ENCODE measurements around the gene IQCE.

Gene IQCE

DNA sequence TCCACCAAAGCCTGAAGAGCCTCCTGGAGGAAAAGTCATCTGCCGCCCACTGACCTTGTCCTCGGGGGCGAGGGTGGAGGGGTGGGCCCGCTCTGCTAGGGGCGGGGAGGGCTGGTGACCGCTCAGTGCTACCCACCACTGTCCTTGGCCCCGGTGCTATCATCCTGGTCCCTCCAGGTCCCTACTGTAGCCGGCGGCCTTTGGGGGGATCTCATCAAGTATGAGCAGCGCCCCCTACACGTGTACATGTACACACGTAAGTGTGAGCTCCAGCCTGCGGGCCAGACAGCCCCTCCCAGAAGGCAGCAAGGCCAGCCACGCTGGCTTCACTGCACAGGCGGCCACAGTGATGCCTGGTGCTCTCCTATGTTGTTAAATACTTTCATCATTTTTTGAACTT is 92.6 kb downstream of the IQCE start:
- no peak for DNase-seq

DNA sequence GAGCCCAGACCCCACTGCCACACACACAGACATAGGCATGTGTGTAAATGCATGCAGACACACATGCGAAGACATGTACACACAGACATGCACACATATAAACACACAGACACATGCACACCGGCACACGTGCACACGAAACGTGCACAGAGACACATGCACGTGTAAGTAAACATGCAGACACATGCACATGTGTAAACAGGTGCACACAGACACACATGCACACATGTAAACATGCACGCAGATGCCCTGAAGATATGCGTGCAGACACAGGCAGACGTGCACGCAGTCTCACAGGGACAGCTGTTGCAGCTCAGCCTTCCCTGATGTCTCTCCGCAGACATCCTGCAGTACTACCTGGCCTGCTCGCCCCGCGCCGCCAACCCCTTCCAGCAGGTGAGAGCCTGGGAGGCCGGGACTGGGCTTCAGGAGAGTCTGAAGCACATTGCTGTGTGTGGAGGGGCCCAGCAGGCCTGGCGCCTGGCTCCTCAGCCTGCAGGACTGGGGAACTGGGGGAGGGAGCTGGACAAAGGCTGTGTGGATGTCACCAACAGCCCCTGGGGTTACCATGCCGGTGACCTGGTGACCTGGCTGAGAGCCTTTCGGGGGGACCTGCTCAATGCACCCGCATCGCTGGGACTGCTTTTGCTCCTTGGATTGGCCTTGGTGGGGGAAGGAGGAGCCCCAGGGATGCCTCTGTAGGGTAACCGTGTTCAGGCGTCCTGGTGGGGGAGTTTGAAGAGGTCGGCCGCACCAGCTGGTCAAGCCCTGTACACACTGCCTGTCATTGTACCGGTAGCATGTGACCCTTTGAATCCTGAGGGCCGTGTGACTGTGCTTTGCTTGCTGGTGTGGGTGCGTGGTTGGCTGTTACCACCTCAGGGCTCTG is 93.3 kb downstream of the IQCE start:
- DNase-seq: no peak

DNA sequence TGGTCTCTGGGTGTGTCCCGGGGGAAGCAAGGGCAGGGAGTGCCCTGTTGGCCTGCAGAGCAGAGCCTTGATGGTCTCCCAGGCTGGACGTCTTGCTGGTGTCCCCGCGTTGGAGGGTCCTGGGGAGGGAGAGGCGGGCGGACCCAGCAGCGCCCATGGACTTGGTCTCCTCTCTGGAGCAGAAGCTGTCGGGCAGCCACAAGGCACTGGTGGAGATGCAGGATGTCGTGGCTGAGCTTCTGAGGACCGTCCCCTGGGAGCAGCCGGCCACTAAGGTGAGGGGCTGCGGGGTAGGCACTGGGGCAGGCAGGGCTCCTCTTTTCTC is 93.9 kb downstream of the IQCE start:
- no peak for DNase-seq

DNA sequence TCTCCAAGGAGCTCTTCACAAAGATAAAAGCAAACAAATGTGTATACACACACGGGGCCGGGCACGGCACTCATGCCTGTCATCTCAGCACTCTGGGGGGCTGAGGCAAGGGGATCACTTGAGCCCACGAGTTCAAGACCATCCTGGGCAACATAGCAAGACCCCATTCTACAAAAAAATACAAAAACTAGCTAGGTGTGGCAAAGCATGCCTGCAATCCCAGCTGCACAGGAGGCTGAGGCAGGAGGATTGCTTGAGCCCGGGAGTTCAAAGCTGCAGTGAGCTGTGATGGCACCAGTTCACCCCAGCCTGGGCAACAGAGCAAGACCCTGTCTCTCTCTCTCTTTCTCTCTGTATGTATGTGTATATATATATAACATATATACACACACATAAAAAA is 95.3 kb downstream of the IQCE start:
- DNase-seq: no peak

DNA sequence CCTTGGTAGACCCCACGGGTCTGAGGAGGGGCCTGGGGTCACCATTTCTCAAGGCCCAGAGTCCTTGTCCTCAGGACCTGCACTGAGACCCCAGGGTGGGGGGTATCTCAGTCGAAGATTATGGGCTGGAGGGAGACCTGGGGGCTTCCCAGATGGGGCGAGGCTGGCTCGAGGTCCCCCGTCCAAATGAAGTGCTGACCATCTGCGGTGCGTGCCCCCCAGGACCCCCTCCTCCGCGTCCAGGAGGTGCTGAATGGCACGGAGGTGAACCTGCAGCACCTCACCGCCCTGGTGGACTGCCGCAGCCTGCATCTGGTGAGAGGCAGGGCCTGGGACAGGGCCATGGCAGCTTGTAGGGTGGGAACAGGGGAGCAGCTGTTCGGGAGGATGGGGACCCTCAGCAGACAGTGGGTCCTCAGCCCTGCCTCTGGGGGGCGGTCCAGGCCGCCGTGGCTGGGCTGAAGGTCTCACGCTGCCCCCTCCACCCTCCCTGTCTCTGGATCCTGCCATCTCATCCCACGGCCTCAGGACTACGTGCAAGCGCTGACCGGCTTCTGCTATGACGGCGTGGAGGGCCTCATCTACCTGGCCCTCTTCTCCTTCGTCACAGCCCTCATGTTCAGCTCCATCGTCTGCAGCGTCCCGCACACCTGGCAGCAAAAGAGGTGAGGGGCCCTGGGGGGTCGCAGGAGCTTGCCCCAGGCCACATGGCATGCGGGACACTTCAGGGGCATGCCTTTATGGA is 97.3 kb downstream of the IQCE start:
- no peak for DNase-seq

DNA sequence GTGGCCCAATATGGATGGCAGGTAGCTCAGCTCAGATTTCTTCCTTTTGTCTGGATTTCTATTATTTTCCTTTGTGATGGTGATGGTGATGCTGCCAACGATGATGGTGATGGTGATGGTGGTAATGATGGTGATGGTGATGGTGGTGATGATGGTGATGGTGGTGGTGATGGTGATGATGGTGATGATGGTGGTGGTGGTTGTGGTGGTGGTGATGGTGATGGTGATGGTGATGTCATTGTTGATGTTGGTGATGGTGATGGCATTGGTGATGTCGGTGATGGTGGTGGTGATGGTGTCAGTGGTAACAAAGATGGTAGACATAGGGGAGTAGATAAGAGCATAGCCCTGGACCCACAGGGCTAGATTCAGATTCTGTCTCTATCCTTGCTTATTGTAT is 98.4 kb downstream of the IQCE start:
- DNase-seq: no peak

DNA sequence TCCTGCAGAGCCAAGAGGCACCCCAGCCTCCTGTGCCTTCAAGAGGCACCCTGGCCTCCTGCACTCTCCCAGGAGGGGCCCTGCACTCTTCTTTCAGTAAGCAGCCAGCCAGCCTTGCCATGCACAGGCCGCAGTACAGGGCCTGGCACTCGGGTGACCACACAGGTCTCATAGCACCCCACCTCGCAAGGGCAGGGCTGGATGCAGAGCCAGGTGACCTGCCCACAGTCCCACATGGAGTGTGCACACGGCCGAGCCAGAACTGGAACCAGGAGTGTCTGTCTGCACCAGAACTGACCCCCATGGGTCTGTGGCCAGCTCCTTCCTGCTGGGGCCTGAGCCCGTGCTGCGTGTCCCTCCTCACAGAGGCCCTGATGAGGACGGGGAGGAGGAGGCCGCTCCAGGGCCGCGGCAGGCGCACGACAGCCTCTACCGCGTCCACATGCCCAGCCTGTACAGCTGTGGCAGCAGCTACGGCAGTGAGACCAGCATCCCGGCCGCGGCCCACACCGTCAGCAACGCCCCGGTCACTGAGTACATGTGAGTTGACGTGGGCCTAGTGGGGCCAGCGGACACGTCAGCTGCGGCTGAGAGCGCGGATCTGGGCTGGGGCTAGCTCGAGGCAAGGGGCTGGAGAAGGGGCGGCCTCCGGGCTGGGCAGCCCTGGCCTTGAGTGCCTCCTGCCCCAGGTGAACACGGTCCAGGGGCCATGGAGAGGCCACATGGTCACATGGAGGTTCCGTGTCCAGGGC is 99.3 kb downstream of the IQCE start:
- DNase-seq: no peak

DNA sequence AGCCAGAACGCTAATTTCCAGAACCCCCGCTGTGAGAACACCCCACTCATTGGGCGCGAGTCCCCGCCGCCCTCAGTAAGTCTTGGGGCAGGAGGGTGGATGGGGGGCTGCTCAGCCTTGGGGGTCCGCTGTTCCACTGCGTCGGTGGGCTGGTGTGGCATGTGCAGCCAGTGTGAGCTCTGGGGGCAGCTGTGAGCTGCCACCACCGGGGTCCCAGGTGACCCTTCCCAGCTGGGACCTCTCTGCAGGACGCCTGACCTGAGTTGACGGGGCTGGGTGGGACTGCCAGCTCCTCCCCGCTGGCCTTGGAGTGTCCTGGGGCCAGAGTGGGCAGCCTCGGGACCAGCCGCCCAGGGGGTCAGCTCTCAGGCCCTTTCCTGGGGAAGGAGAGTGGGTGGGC is 100.2 kb downstream of the IQCE start:
- no peak for DNase-seq

DNA sequence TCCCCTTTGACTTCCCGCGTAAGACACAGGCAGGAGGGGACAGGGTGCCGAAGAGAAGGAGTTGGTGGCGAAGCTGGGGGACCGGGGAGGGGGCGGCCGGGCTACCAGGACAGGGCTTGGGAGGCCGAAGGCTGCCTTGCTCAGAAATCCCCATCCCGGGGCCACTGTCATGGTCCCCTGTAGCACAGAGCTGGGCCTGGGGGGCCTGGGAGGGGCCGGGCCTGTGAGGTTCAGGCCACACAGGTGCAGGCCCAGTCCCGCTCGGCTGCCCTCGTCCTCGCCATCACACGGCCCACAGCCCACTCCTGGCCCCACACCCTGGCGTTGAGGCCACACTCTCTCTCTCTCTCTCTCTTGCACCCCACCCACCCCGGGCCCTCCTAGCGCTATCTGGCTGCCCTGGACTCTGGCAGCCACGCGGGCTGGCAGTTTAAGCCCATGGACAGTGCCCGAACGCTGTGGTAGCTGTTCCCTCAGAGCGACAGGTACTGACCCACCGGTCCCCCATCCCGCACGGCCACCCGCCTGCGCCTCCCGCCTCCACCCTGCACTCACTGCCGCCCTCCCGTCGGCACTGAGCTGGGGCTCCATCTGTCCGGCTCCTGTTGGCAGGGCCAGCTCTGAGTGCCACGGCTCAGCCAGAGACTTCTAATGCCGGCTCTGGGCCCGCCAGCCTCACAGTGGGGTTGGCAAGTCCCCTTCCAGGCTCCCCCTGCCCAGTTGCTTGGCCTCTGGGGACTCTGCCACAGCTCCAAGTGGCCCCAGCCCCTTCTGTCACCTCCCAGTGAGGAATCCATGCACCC is 101.0 kb downstream of the IQCE start:
- DNase-seq: no peak

DNA sequence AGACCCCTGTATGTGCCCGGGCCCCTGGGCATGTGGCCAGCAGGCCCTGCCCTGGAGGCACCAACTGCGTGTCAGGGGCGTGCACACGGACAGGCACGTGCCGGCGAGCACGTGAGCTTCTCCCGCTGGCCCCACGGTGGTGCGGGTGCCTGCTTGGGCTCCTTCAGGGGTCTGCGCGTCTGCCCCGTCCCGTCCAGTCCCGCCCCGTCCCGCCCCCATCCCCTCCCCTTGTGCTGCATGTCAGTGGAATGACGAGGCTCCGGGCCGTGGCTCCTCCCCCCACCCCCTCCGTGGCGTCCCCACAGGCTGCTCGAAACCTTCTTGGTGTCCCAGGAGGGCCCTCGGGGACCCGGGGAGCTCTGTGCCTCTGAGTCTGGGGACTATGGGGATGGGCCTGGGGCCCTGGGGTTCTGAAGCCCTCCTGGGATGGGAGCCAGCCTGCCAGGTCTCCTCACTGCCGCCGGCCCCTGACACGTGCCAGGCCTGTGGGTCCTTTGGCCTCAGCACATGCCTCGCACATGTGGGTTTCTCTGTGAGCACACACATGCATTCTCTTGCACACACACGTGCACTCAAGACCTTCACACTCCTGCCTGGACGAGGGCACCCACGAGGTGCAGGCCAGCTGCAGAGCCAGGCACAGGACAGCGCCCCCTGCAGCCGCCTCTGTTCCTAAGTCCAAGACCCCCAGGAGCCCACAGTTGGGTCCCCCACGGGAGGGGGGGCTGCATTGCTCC is 101.7 kb downstream of the IQCE start:
- no peak for DNase-seq

DNA sequence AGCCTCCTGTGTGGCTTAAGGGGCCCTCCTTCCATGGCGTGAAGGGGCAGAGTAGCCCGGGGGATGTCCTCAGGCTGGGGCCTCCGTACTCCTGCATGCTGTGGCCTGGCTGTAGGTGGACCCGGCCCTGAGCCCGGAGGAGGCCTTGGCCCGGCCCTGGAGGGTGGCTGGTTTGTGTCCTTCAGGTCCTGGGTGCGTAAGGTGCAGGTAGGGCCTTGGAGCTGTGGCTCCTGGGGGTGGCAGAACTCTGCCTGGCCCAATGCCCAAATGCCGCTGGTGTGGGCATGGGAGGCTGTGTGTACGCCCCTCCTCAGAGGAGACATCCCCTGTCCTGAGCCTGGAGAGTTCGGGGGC is 102.3 kb downstream of the IQCE start:
- no peak for DNase-seq

DNA sequence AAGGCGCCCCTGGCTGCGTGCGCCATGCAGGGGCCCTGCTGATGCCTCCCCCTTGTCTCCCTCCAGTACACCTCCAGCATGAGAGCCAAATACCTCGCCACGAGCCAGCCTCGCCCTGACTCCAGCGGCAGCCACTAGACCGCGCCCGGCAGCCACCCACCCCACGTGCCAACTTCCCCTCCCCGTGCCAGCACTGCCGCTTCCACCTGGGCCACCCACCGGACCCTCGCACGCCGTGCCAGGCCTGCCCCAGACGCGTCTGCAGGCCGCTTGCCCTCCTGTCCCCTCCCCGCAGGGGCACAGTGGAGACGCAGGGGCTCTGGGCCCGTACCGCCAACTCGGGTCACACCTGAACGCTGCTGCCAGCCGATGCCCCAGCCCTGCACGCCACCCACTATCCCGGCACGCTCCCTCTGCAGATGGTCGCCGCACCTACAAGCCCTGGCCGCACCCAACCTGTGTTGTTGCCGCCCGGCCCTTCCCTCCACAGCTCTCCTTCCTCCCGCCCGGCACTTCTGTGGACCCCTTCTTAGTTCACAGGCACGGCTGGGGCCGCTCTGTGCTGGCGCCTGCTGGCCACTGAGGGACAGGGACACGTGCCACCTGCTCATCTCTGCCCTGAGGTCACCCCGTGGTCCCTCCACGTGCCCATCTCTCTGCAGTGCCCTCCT is 103.0 kb downstream of the IQCE start:
- DNase-seq: no peak

DNA sequence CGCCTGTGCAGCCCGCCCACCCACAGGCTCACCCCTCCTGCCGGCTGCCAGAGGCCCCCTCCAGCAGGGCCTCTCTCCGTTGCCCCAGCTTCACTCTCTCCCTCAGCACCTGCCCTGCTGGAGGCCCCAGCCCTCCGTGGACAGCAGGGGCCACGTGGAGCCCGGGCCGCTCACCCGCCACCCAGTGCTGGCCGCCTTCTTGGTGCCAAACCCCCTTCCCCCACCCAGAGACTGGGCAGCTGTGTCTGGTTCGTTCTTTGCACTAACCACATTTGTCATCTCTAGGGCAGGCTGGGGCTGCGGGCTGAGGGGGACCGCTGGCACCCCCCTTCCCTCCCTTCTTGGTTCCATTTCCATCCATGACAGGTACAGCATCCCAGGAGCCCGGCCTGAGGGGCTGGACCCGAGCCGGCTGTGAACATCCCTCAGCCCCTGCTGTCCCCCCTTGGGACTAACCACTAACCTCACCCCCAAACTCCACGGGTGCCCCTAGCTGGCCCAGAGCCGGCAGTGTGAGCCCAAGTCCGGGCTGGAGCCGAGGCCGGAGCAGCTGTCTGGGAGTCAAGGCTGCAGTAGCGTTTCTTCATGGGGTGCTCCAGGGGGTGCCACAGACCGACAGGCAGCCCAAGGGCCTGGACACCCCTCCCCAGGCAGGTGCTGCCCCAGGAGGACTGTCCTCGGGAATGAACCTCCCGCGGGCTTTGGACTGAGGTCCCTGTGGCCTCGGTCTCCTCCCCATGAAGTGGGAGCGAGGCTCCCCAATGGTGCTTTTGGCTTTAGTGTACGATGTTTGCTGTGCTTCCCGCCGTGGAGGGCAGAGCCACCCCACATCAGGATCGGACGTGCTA is 103.7 kb downstream of the IQCE start:
- DNase-seq: no peak

DNA sequence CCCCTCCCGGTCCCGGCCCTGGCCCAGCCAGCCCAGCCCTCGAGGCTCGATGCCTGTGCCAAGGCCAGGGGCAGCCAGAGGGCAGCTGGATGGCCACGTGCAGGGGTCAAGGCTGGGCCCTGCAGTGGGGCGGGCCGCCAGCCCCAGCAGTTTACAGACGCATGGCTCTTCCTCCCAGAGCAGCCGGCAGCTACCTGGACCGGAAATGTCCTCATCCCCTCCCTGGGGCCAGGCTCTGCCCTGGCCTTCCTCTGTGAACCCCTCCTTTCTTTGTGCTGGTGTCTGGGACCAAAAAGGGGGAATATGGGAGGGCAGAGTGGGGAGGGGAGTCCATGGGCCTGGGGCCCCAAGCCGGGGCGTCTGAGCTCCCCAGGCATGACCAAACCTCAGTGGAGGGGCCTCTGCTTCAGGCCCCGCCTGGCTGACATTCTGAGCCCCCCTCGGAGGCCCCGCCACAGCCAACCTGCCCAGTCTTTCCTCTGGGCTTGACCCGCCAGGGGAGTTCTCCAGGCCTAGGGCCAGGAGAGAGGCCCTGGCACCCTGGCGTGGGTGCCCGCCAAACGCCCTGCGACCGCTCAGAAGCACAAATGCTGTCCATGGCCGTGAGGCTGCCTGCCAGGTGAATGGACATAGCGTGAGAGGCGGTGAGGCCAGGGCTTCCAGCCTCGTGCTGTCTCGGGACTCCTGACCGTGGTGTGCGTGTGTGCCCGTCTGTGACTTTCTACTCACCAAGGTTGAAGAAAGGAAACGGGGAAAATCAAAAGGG is 104.5 kb downstream of the IQCE start:
- DNase-seq: no peak

DNA sequence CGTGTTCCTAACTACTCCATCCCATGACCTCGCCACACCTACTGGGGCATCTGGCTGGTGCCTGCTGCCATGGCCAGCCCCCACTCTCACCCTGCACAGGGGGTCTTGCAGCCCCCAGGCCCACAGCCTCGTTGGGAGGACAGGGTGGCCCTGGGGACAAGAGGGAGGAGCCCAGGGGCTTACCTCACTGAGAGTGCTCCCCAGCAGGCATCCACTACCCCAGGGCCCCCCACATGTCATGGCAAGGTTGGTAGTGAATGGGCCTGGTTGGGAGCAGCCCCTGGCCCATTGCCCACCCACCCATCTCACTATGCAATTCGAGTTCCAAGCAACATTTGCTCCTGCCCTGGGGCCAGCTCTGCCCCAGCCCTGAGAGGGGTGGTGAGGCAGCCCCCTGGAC is 105.2 kb downstream of the IQCE start:
- DNase-seq: no peak
